Right atrium auricular region (tissue), 2 donors: ENCODE data around the gene PALM. TPM values are rescaled to one million over a fixed set of nuclear protein-coding genes. Genes with fewer than 3 reads are reported as not detected.
"Not testable (repeated sequence)": the region's sequence is repeated elsewhere in the genome, so short reads cannot be mapped to it uniquely, and the experiment has no call there.

Source experiments
- DNase-seq: peaks from one replicate; pipeline ENCODE4 v3.0.0-alpha.2; 2019; ENCODE audit warnings: low spot score
- H3K27ac ChIP-seq, 2 donors: fragments of 200-600 bp; sonication (generic); 1 replicate in 1 of 2; 2 replicates in 1 of 2; pipeline ENCODE4 v1.5.1; 2016 to 2019
- H3K27me3 ChIP-seq, 2 donors: fragments of 200-600 bp; sonication (generic); one replicate each; pipeline versions ENCODE4 v1.5.1 to v1.6.0; 2017 to 2019
- H3K36me3 ChIP-seq: fragments of 200-600 bp; sonication (generic); one replicate; pipeline ENCODE4 v1.5.1; 2016
- H3K4me1 ChIP-seq, 2 donors: fragments of 200-600 bp; sonication (generic); one replicate each; pipeline versions ENCODE4 v1.5.1 to v1.6.0; 2017 to 2019
- H3K4me3 ChIP-seq, 2 donors: fragments of 200-600 bp; sonication (generic); 1 replicate in 1 of 2; 2 replicates in 1 of 2; pipeline ENCODE4 v1.5.1; 2017 to 2019; ENCODE audit warnings: mild to moderate bottlenecking in 1 of 2, moderate library complexity in 1 of 2
- H3K9me3 ChIP-seq, 2 donors: fragments of 200-600 bp; sonication (generic); one replicate each; pipeline ENCODE4 v1.5.1; 2019
- CTCF ChIP-seq, 2 donors: fragments of 200-600 bp; sonication (generic); IDR thresholded peaks; one replicate each; pipeline ENCODE4 v1.5.1; 2019; ENCODE audit warnings: antibody characterized with exemption in 2 of 2
- total RNA-seq, 2 donors: library from RNA; depleted of rRNA; stranded (reverse); fragments of >200 nt; gene quantifications; one replicate each; pipeline ENCODE4 v1.1.0, GENCODE V29; 2016

Gene PALM
- total RNA-seq, 2 donors from 2014 or later = 28.7 to 64.9 TPM

GRCh38 chr19:688992-689391 lies 19.7 kb upstream of the PALM start:
- no peaks in the 10 kb centered on the region for H3K9me3 ChIP-seq
- H3K27me3 ChIP-seq = no peaks in the 10 kb centered on the region
- TF ChIP-seq CTCF (IDR thresholded peaks at IDR 0.05) = no peak
- H3K4me3 ChIP-seq = no peak overlapping the region
- no peaks in the 10 kb centered on the region for H3K36me3 ChIP-seq
- no peaks in the 10 kb centered on the region for H3K4me1 ChIP-seq
- DNase-seq = no peak
- H3K27ac ChIP-seq = no peak overlapping the region

- Histone ChIP-seq H3K4me3 (no peak overlapping the region), H3K36me3 (no peaks in the 10 kb centered on the region), H3K27ac (no peak overlapping the region), H3K4me1 (no peaks in the 10 kb centered on the region), H3K9me3 (no peaks in the 10 kb centered on the region), H3K27me3 (no peaks in the 10 kb centered on the region)
- no peak for DNase-seq
- TF ChIP-seq CTCF (IDR thresholded peaks at IDR 0.05) = no peak
Observed at GRCh38 chr19:690203-690602, 18.5 kb upstream of the PALM start.

- H3K27ac ChIP-seq = no peak overlapping the region
- no peak for TF ChIP-seq CTCF (IDR thresholded peaks at IDR 0.05)
- no peaks in the 10 kb centered on the region for H3K36me3 ChIP-seq
- H3K4me1 ChIP-seq = no peaks in the 10 kb centered on the region
- no peak overlapping the region for H3K4me3 ChIP-seq
- DNase-seq = no peak
- H3K27me3 ChIP-seq = no peaks in the 10 kb centered on the region
- H3K9me3 ChIP-seq = no peaks in the 10 kb centered on the region
Observed at GRCh38 chr19:694481-695351, 14.0 kb upstream of the PALM start.

GRCh38 chr19:695352-695949 lies 13.3 kb upstream of the PALM start, which contains the start of gene PRSS57:
Gene PRSS57, minus strand, starts transcription at chr19:695452. Its CDS starts 22 bp downstream, at chr19:695430.
- DNase-seq = no peak
- no peaks in the 10 kb centered on the region for H3K9me3 ChIP-seq
- TF ChIP-seq CTCF (IDR thresholded peaks at IDR 0.05) = no peak
- H3K4me3 ChIP-seq = no peak within 1 kb of the TSS
- no peaks in the 10 kb centered on the region for H3K27me3 ChIP-seq
- H3K4me1 ChIP-seq = no peaks in the 10 kb centered on the region
- H3K36me3 ChIP-seq = no peaks in the 10 kb centered on the region
- no peak within 1 kb of the TSS for H3K27ac ChIP-seq

- H3K9me3 ChIP-seq, H3K27ac ChIP-seq, H3K4me3 ChIP-seq, DNase-seq, H3K27me3 ChIP-seq, H3K36me3 ChIP-seq, H3K4me1 ChIP-seq: not testable (repeated sequence)
Observed at GRCh38 chr19:698529-698928, 10.2 kb upstream of the PALM start.

- H3K36me3 ChIP-seq, DNase-seq, H3K27me3 ChIP-seq: not testable (repeated sequence)
Observed at GRCh38 chr19:699885-700284, 8.8 kb upstream of the PALM start.

GRCh38 chr19:702847-703246 lies 5.9 kb upstream of the PALM start:
- H3K9me3 ChIP-seq, DNase-seq, H3K4me3 ChIP-seq, H3K36me3 ChIP-seq, H3K27me3 ChIP-seq, H3K27ac ChIP-seq: not testable (repeated sequence)
- H3K4me1 ChIP-seq = peaks cover 0 to 13% of the 10 kb centered on the region in 2 donors

More at GRCh38 chr19:699885-700284, 8.8 kb upstream of the PALM start:
- not testable (repeated sequence) for H3K27ac ChIP-seq, H3K9me3 ChIP-seq, H3K4me3 ChIP-seq
- H3K4me1 ChIP-seq = peaks cover 0 to 13% of the 10 kb centered on the region in 2 donors
